GM20000 (cell line): Measurements from ENCODE around the gene SLC38A5.

Source experiments
- DNase-seq: peaks from one replicate; pipeline ENCODE4 v3.0.0; 2012; ENCODE audit warnings: low spot score
- TF ChIP-seq, protein P1 (sequence below): IDR thresholded peaks from 2 replicates; pipeline ENCODE4 v1.5.1; 2012; ENCODE audit warnings: mild to moderate bottlenecking, control low read depth; ENCODE audit errors: extremely low read depth, missing control alignments

The SLC38A5 gene

DNA sequence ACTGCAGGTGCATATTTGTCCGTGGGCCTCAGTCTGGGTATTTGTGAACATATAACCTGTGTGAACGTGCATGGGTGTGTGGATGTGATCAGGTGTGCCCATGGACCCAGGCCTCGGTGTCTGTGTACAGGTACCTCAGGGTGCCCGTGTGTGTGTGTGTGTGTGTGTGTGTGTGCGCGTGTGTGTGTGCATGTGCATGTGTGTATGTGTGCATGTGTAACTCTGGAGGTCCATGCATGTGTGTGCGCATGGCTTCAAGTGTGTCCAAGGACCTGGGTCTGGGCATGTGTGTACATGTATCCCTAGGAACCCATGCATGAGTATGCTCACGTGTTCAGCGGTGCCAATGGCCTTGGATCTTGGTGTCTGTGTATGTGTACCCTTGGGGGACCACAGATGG is 21.7 kb upstream of the SLC38A5 start:
- TF ChIP-seq, protein P1, sequence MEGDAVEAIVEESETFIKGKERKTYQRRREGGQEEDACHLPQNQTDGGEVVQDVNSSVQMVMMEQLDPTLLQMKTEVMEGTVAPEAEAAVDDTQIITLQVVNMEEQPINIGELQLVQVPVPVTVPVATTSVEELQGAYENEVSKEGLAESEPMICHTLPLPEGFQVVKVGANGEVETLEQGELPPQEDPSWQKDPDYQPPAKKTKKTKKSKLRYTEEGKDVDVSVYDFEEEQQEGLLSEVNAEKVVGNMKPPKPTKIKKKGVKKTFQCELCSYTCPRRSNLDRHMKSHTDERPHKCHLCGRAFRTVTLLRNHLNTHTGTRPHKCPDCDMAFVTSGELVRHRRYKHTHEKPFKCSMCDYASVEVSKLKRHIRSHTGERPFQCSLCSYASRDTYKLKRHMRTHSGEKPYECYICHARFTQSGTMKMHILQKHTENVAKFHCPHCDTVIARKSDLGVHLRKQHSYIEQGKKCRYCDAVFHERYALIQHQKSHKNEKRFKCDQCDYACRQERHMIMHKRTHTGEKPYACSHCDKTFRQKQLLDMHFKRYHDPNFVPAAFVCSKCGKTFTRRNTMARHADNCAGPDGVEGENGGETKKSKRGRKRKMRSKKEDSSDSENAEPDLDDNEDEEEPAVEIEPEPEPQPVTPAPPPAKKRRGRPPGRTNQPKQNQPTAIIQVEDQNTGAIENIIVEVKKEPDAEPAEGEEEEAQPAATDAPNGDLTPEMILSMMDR: no peak
- no peak for DNase-seq

DNA sequence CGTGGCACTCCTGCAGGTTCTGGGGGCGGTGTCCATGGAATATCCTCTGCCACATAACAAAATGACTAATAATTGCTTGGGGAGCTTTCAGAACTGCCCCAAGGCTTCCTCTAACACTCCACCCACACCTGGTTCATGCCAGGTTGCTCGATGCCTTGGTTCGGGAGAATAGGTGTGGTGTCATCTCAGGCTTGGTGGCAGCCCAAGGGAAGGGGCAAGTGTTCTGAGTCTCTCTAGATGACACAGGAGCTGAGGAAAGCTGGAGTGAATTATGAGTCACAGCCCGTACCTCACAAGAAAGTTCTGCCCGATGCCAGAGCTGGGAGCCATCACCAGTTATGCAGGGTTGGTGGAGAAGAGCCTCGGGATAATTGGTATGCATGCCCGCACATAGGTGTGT is 20.6 kb upstream of the SLC38A5 start:
- no peak for DNase-seq
- TF ChIP-seq, protein P1: no peak

DNA sequence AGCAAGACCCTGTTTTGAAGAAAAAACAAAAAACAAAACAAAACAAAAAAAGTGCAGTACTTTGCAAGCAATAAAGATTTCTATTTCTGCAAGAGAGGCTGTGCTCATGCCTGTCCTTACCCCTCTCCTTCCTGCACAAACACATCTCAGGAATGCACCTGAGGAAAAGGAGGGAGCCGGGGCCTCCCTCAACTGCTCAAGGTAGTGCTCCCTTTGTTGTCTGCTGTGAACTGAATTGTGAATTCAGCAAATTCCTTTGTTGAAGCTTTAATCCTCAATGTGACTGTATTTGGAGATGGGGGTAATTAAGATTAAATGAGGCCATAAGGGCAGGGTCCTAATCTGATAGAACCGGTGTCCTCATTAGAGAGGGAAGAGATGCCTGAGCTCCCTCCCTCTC is 19.8 kb upstream of the SLC38A5 start:
- no peak for DNase-seq
- TF ChIP-seq, protein P1: no peak

DNA sequence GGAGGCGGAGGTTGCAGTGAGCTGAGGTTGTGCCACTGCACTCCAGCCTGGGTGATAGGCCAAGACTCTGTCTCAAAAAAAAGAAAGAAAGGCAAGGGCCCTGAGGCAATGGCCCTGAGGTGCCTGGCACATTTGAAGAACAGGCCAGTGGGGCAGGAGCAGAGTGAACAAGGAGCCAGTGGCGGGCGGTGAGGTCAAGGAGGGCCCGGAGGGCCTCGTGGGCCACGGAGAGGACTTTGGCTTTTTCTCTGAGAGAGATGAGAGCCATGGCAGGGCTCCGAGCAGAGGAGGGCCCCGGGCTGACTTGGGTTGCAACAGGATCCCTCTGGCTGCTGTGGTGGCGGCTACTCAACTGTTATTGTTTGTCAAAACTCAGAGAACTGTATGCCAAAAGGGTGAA is 19.2 kb upstream of the SLC38A5 start:
- TF ChIP-seq, protein P1: no peak
- no peak for DNase-seq

DNA sequence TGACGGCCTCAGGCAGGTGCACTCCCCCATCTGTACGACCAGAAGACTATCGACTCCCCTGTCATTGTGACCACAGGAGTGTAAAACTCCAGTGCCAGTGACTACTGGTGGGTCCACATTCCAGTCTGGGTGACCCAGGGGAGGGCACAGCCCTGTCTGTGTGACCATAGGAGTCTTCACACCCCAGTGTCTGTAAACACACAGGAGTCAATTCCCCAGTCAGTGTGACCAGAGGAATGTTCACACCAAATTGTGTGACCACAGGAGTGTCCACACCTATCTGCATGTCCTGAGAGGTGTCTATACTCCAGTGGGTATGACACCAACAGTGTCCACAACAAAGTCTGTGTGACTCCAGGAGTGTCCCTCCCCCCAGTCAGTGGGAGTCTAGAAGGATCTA is 18.0 kb upstream of the SLC38A5 start:
- DNase-seq: no peak
- TF ChIP-seq, protein P1: no peak

DNA sequence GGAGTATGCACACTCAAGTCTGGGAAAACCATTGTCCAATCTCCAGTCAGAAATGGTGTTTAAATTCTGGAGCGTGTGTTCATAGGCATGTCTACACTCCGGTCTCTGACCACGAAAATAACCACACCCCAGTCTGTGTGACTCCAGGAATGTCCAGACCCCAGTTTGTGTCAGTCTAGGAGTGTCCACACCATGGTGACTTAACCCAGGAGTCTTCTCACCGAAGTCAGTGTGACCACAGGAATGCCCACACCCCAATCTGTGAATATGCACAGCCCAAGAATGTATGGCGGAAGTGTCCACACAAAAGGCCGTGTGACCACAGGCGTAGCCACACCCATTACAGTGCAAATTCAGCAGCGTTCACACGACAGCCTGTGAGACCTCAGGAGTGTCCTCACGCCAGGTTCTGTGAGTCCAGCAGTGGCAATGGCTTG is 17.3 kb upstream of the SLC38A5 start:
- no peak for DNase-seq

DNA sequence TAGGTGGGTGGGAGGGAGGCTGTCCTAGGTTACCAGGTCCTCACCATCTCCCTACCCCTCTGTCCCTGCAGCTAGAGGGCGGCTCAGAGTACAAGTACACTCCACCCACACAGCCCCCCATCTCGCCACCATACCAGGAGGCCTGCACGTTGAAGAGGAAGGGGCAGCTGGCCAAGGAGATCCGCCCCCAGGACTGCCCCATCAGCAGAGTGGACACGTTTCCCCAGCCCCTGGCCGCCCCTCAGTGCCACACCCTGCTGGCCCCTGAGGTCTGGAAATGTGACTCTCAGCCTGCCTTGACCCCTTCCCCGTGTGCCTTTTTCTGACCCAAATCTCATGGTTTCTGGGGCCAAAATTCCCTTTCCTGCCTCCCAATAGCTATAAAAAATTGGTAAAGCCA is 12.5 kb upstream of the SLC38A5 start:
- DNase-seq: no peak
- TF ChIP-seq, protein P1: no peak

More for the DNA sequence above, 17.3 kb upstream of the SLC38A5 start:
- TF ChIP-seq, protein P1: no peak
